Ishikawa (cell line): ENCODE measurements around the gene KCNN1.

Experiments
- CREB1 ChIP-seq: IDR thresholded peaks from 2 replicates; pipeline ENCODE4 v1.6.1; 2012; ENCODE audit warnings: low read depth
- EGR1 ChIP-seq: IDR thresholded peaks from 2 replicates; pipeline ENCODE4 v1.6.1; 2012
- EP300 ChIP-seq: IDR thresholded peaks from 2 replicates; pipeline ENCODE4 v1.6.1; 2012; ENCODE audit warnings: borderline replicate concordance
- FOXM1 ChIP-seq: IDR thresholded peaks from 2 replicates; pipeline ENCODE4 v1.6.1; 2012; ENCODE audit warnings: low read depth, borderline replicate concordance
- NFIC ChIP-seq: IDR thresholded peaks from 2 replicates; pipeline ENCODE4 v1.6.1; 2012
- TAF1 ChIP-seq: IDR thresholded peaks from 2 replicates; pipeline ENCODE4 v1.6.1; 2012; ENCODE audit warnings: low read depth, mild to moderate bottlenecking
- TCF12 ChIP-seq: IDR thresholded peaks from 2 replicates; pipeline ENCODE4 v1.6.1; 2012; ENCODE audit warnings: low read depth
- YY1 ChIP-seq: IDR thresholded peaks from 2 replicates; pipeline ENCODE4 v1.6.1; 2012; ENCODE audit warnings: low read depth
- ZBTB7A ChIP-seq: IDR thresholded peaks from 2 replicates; pipeline ENCODE4 v1.6.1; 2012; ENCODE audit warnings: low read depth
- TF ChIP-seq, protein P1 (sequence below): IDR thresholded peaks from 2 replicates; pipeline ENCODE4 v1.6.1; 2012; ENCODE audit warnings: low read depth, mild to moderate bottlenecking
- TF ChIP-seq, protein P2 (sequence below): IDR thresholded peaks from 2 replicates; pipeline ENCODE4 v1.6.1; 2012

DNA sequence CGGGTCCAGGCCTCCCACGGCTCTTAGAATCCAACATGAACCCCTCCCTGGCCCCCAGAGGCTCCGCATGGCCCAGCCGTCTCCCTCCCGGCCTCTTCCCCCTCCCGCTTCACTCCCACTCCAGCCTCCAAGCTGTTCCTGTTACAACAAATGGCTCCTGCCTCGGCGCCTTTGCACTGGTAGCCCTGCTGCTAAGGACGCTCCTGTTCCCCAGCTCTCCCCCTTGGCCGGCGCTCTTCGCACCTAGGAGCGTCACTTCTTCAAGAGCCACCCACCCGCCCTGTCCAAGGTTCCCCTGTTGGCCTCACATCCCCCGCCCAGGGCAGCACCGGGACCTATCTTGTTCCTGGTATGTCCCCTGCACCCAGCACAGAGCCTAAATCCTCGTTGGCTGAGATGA lies 24.7 kb upstream of the KCNN1 start:
- TF ChIP-seq, protein P1, sequence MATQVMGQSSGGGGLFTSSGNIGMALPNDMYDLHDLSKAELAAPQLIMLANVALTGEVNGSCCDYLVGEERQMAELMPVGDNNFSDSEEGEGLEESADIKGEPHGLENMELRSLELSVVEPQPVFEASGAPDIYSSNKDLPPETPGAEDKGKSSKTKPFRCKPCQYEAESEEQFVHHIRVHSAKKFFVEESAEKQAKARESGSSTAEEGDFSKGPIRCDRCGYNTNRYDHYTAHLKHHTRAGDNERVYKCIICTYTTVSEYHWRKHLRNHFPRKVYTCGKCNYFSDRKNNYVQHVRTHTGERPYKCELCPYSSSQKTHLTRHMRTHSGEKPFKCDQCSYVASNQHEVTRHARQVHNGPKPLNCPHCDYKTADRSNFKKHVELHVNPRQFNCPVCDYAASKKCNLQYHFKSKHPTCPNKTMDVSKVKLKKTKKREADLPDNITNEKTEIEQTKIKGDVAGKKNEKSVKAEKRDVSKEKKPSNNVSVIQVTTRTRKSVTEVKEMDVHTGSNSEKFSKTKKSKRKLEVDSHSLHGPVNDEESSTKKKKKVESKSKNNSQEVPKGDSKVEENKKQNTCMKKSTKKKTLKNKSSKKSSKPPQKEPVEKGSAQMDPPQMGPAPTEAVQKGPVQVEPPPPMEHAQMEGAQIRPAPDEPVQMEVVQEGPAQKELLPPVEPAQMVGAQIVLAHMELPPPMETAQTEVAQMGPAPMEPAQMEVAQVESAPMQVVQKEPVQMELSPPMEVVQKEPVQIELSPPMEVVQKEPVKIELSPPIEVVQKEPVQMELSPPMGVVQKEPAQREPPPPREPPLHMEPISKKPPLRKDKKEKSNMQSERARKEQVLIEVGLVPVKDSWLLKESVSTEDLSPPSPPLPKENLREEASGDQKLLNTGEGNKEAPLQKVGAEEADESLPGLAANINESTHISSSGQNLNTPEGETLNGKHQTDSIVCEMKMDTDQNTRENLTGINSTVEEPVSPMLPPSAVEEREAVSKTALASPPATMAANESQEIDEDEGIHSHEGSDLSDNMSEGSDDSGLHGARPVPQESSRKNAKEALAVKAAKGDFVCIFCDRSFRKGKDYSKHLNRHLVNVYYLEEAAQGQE, result no peak
- no peak for TF ChIP-seq EGR1
- no peak for TF ChIP-seq YY1
- TF ChIP-seq EP300, result no peak
- TF ChIP-seq NFIC, result no peak
- TF ChIP-seq FOXM1, result no peak
- TF ChIP-seq TAF1, result no peak
- TF ChIP-seq, protein P2, sequence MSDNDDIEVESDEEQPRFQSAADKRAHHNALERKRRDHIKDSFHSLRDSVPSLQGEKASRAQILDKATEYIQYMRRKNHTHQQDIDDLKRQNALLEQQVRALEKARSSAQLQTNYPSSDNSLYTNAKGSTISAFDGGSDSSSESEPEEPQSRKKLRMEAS, result no peak
- TF ChIP-seq TCF12, result no peak
- TF ChIP-seq CREB1, result no peak
- no peak for TF ChIP-seq ZBTB7A
